ENCODE results near the gene SOX15.
A peak's percentile ranks its signal among the peaks of the same experiment; 100 is the strongest.

SOX15 gene

GRCh38 chr17:7614425-7615264 lies 24.8 kb upstream of the SOX15 start, which contains the start of gene FXR2:
TSS of gene FXR2 (minus strand) at chr17:7614897. CDS start at chr17:7614532, 365 bp downstream.
- TF ChIP-seq CTCF (IDR thresholded peaks at IDR 0.05) = peak; percentile 40; the same call in 1 of the 2 replicates

- TF ChIP-seq CTCF (IDR thresholded peaks at IDR 0.05) = no peak
Measured at GRCh38 chr17:7613769-7614424, 24.0 kb upstream of the SOX15 start.

GRCh38 chr17:7612294-7612640 lies 22.4 kb upstream of the SOX15 start:
- TF ChIP-seq CTCF (IDR thresholded peaks at IDR 0.05) = no peak

GRCh38 chr17:7611635-7612293 lies 21.9 kb upstream of the SOX15 start:
- TF ChIP-seq CTCF (IDR thresholded peaks at IDR 0.05) = no peak

GRCh38 chr17:7610641-7611040 lies 20.7 kb upstream of the SOX15 start:
- TF ChIP-seq CTCF (IDR thresholded peaks at IDR 0.05) = no peak

GRCh38 chr17:7606280-7606679 lies 16.4 kb upstream of the SOX15 start:
- TF ChIP-seq CTCF (IDR thresholded peaks at IDR 0.05) = no peak

- no peak for TF ChIP-seq CTCF (IDR thresholded peaks at IDR 0.05)
Measured at GRCh38 chr17:7593296-7593695, 3.4 kb upstream of the SOX15 start.

Data from LNCAP (cell line).